Mononuclear cell (primary cell): ENCODE data around the gene C16orf82. TPM values are rescaled to one million over a fixed set of nuclear protein-coding genes. Genes with fewer than 3 reads are reported as not detected.
"Not testable (repeated sequence)": the region's sequence is repeated elsewhere in the genome, so short reads cannot be mapped to it uniquely, and the experiment has no call there.

Source experiments
- H3K27me3 ChIP-seq: 2 replicates; pipeline ENCODE4 v1.6.0; 2011; ENCODE audit warnings: low read length, control low read depth; ENCODE audit not compliant: insufficient read depth
- H3K4me1 ChIP-seq: 2 replicates; pipeline ENCODE4 v1.5.1; 2011; ENCODE audit warnings: mild to moderate bottlenecking, low read length, control low read depth; ENCODE audit not compliant: insufficient read depth
- H3K4me3 ChIP-seq: 2 replicates; pipeline ENCODE4 v1.5.1; 2011; ENCODE audit warnings: mild to moderate bottlenecking, low read length, moderate library complexity
- H3K9me3 ChIP-seq: 2 replicates; pipeline ENCODE4 v1.5.1; 2011; ENCODE audit warnings: low read depth, mild to moderate bottlenecking, control low read depth, low read length
- total RNA-seq: library from RNA; depleted of rRNA; stranded (reverse); fragments of >200 nt; gene quantifications from one replicate; pipeline ENCODE4 v1.2.3, GENCODE V29; 2012

Gene C16orf82
- total RNA-seq, 1 donor, result 0.10 TPM

DNA sequence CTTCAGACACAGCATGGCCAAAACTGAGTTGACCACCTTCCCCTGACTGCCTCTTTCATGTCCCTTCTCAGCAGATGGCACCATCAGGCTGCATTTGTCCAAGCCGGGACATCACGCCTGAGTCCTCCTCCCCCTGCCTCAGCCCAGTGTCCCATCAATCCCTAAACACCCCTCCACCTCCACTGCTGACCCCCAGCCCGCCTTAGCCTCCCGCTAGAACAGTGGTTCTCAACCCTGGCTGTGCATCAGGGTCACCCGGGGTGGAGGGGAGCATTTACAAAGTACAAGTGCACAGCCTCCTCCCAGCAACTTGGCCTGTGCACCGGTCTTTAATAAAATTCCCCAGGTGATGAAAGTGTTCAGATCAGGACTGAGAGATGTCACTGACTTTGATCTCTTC lies 4.0 kb downstream of the C16orf82 start:
- H3K27me3 ChIP-seq, result no peaks in the 10 kb centered on the region
- no peak overlapping the region for H3K4me3 ChIP-seq
- H3K4me1 ChIP-seq, result no peaks in the 10 kb centered on the region
- H3K9me3 ChIP-seq, result no peaks in the 10 kb centered on the region

DNA sequence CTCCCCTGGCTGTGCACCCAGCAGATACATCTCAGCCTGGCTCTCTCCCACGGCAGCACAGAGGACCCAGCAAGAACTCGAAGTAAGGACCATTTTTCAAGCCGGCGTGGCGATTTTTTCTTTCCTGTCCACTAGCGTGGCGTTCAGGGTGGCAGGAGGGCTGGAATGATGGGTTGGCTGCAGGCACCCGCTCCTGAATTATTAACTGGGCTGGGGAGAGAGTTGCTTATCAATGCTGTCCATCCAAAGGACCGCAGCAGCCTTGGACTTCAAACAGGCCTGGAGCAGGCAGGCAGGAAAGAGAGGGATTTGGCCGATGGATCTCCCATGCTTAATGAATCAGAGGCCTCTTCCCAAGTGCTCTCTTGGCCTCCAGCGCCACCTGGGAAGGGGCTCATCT lies 7.0 kb downstream of the C16orf82 start:
- H3K27me3 ChIP-seq, result no peaks in the 10 kb centered on the region
- H3K4me3 ChIP-seq, result no peak overlapping the region
- H3K4me1 ChIP-seq, result no peaks in the 10 kb centered on the region
- no peaks in the 10 kb centered on the region for H3K9me3 ChIP-seq

- Histone ChIP-seq H3K9me3 (no peaks in the 10 kb centered on the region), H3K4me1 (no peaks in the 10 kb centered on the region), H3K27me3 (no peaks in the 10 kb centered on the region), H3K4me3 (no peak overlapping the region)
These were observed 14.2 kb downstream of the C16orf82 start for GRCh38 chr16:27080895-27081294.

DNA sequence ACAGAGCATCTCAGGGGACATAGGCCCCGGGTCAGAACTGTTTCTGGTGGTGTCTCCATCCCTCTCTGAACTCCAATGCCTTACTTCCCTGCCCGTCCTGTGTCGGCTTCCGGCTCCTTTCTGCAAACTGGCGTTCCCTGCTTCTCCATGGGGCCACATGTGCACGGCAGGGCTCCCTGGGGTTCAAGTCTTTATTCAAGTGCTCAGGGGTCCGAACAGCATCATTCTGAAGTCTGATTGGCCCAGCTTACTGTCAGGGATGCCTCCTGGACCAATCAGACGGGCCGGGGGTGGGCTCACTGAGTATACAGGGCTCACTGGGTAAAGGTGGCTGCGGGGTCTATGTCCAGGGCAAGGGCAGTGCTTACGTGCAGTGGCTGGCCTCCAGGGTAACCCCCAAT lies 17.1 kb downstream of the C16orf82 start:
- H3K4me1 ChIP-seq, result no peaks in the 10 kb centered on the region
- H3K4me3 ChIP-seq, result no peak overlapping the region
- no peaks in the 10 kb centered on the region for H3K9me3 ChIP-seq
- H3K27me3 ChIP-seq, result no peaks in the 10 kb centered on the region

GRCh38 chr16:27084307-27085028 lies 17.7 kb downstream of the C16orf82 start:
- no peaks in the 10 kb centered on the region for H3K27me3 ChIP-seq
- no peak overlapping the region for H3K4me3 ChIP-seq
- H3K9me3 ChIP-seq, result no peaks in the 10 kb centered on the region
- H3K4me1 ChIP-seq, result no peaks in the 10 kb centered on the region

- Histone ChIP-seq H3K9me3 (no peaks in the 10 kb centered on the region), H3K4me1 (no peaks in the 10 kb centered on the region), H3K4me3 (no peak overlapping the region), H3K27me3 (no peaks in the 10 kb centered on the region)
These were observed 18.5 kb downstream of the C16orf82 start for GRCh38 chr16:27085182-27085581.

- H3K4me1 ChIP-seq, H3K4me3 ChIP-seq, H3K27me3 ChIP-seq, H3K9me3 ChIP-seq: not testable (repeated sequence)
These were observed 19.3 kb downstream of the C16orf82 start for GRCh38 chr16:27086031-27086430.

GRCh38 chr16:27088216-27088615 lies 21.5 kb downstream of the C16orf82 start:
- H3K4me1 ChIP-seq, result no peaks in the 10 kb centered on the region
- no peaks in the 10 kb centered on the region for H3K9me3 ChIP-seq
- H3K4me3 ChIP-seq, result no peak overlapping the region
- H3K27me3 ChIP-seq, result no peaks in the 10 kb centered on the region

DNA sequence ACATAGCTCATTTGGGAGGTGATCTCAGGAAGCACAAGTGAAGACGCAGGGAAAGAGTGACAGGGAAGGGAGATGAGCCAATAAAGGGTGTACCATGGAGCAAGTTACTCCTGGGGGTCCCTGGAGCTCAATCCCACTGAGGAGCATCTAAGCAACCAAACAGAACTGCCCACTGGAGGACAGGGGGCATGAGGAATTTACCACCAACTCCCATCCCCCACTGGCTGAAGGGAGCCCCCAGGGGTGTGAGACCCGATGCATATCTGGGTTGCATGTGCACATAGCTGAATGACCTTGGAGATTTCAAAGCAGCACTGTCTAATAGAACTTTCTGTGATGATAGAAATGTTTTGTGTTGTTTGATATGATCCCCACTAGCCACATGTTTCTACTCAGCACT lies 29.6 kb downstream of the C16orf82 start:
- Histone ChIP-seq H3K4me1 (no peaks in the 10 kb centered on the region), H3K27me3 (no peaks in the 10 kb centered on the region), H3K4me3 (no peak overlapping the region), H3K9me3 (no peaks in the 10 kb centered on the region)

DNA sequence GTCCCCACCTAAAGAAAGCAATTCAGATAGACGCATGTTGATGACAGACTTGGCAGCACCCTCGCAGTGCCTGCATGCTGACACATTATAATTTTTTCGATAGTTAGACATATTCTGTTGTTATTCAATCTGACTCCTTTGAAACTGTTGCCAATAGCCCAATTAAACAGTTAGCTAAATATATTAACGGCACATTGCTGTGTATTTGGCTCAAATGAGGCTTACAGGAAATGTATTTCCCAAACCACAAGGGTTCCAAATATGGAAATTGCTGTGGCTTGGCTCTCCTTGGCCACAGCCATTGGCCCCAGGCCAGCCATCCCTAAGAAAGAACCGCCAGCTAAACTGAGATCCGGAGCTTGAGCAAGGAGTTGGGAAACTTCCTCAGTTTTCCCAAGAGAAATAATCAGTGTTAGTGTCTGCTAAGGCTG lies 31.1 kb downstream of the C16orf82 start:
- Histone ChIP-seq H3K4me1 (no peaks in the 10 kb centered on the region), H3K9me3 (no peaks in the 10 kb centered on the region), H3K4me3 (no peak overlapping the region), H3K27me3 (no peaks in the 10 kb centered on the region)

DNA sequence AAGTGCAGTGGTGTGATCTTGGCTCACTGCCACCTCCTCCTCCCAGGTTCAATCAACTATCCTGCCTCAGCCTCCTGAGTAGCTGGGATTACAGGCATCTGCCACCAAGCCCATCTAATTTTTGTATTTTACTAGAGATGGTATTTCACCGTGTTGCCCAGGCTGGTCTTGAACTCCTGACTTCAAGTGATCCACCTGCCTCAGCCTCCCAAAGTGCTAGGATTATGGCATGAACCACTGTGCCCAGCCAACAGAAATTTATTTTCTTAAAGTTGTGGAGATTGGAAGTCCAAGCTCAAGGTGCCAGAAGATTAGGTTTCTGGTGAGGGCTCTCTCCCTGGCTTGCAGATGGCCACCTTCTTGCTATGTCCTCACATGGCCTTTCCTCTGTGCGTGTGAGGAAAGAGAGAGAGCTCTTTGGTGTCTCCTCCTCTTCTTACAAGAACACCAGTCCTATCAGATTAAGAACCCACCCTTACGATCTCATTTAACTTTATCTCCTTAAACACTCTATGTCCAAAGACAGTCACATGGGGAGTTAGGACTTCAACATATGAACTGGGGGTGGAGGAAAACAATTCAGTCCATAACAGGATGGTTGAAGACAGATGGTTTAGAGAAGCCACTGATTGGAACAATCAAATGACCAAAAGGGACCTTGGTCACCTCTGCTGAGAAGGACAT lies 31.8 kb downstream of the C16orf82 start:
- no peaks in the 10 kb centered on the region for H3K4me1 ChIP-seq
- no peaks in the 10 kb centered on the region for H3K9me3 ChIP-seq
- H3K4me3 ChIP-seq, result no peak overlapping the region
- no peaks in the 10 kb centered on the region for H3K27me3 ChIP-seq

DNA sequence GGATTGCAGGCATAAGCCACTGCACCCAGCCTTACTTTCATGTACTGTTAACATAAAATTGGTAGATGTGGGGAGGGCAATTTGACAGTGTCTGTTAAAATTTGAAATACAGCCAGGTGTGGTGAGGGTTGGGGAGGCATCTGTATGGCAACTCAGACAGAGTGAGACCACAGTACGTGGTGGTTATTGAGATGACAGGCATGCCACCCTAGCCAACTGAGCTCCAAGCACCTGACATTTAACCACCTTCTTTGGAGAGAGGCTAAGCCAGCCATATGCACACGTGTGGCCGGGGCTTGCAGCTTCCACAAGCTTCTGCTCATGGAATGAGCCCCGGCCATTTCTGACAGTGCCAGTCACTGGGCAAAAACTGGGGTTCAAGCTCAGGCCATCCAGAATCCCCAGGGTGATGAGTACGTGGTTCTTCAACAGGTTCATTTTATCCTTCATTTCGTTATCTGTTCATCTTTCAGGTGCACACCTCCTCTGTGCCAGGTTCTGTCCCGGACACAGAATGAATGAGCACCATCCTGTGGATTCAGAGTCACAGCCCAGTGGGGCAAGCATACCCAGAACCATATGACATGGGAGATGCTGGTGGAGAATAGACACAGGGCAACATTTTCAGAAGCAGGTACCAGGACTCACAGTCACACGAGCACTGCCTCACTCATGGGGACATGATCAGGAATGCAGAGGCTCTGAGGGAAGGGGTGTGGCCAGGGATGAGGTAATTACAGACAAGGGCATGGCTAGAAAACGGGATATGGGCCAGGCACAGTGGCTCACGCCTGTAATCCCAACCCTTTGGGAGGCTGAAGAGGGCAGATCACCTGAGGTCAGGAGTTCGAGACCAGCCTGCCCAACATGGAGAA lies 36.2 kb downstream of the C16orf82 start:
- no peaks in the 10 kb centered on the region for H3K9me3 ChIP-seq
- H3K4me1 ChIP-seq, result no peaks in the 10 kb centered on the region
- no peak overlapping the region for H3K4me3 ChIP-seq
- no peaks in the 10 kb centered on the region for H3K27me3 ChIP-seq

- Histone ChIP-seq H3K4me3 (no peak overlapping the region), H3K4me1 (no peaks in the 10 kb centered on the region), H3K27me3 (no peaks in the 10 kb centered on the region), H3K9me3 (no peaks in the 10 kb centered on the region)
These were observed 37.2 kb downstream of the C16orf82 start for GRCh38 chr16:27103954-27104353.

GRCh38 chr16:27106305-27106704 lies 39.6 kb downstream of the C16orf82 start:
- Histone ChIP-seq H3K27me3 (no peaks in the 10 kb centered on the region), H3K4me1 (peaks cover 4% of the 10 kb centered on the region), H3K9me3 (no peaks in the 10 kb centered on the region), H3K4me3 (no peak overlapping the region)

DNA sequence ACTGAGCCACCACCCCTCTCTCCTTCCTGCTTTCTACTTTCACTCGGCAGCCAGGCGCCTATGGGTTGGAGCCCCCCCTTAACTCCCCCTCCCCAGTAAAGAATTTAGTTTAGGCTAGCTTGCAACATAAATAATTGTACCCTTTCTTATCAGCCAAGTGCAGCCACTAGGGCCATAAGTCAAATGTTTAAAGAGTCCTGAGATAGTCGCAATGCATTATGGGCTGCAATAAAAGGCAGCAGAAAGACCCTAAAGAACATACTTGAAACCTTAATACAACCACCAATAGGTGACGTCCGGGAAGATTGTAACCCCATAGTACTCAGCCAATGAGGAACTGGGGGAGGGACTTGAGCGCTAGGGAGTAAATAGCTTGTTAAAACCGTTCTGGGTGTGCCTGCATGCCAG lies 40.5 kb downstream of the C16orf82 start:
- H3K4me3 ChIP-seq, result no peak overlapping the region
- no peaks in the 10 kb centered on the region for H3K27me3 ChIP-seq
- peaks cover 4% of the 10 kb centered on the region for H3K4me1 ChIP-seq
- H3K9me3 ChIP-seq, result no peaks in the 10 kb centered on the region
